Activated naive CD4-positive, alpha-beta T cell treated with anti-CD3 and anti-CD28 coated beads, Interleukin-2, amount 50 U/mL, for 24 hours (primary cell): Measurements from ENCODE around the gene COLEC12.
A peak's percentile ranks its signal among the peaks of the same experiment; 100 is the strongest.

Experiments used
- H3K27ac Mint-ChIP-seq: one replicate; pipeline ENCODE4 v1.8.0; 2021; ENCODE audit warnings: mild to moderate bottlenecking, mixed read lengths
- H3K27me3 Mint-ChIP-seq: one replicate; pipeline ENCODE4 v1.8.0; 2021; ENCODE audit warnings: mixed read lengths
- H3K36me3 Mint-ChIP-seq: one replicate; pipeline ENCODE4 v1.8.0; 2021; ENCODE audit warnings: mixed read lengths
- H3K4me1 Mint-ChIP-seq: one replicate; pipeline ENCODE4 v1.8.0; 2021; ENCODE audit warnings: mixed read lengths
- H3K4me3 Mint-ChIP-seq: one replicate; pipeline ENCODE4 v1.8.0; 2021; ENCODE audit warnings: mild to moderate bottlenecking, mixed read lengths
- H3K9me3 Mint-ChIP-seq: one replicate; pipeline ENCODE4 v1.8.0; 2021; ENCODE audit warnings: mixed read lengths

Gene COLEC12

GRCh38 chr18:470661-471501 lies 29.6 kb downstream of the COLEC12 start:
- Mint-ChIP-seq H3K36me3 (no peaks in the 10 kb centered on the region), H3K27ac (no peak overlapping the region)

GRCh38 chr18:468955-469790 lies 31.3 kb downstream of the COLEC12 start:
- Mint-ChIP-seq H3K9me3 (no peaks in the 10 kb centered on the region), H3K27ac (no peak overlapping the region), H3K36me3 (no peaks in the 10 kb centered on the region), H3K4me3 (no peak overlapping the region), H3K27me3 (peaks cover 12% of the 10 kb centered on the region), H3K4me1 (no peaks in the 10 kb centered on the region)

More at GRCh38 chr18:470661-471501, 29.6 kb downstream of the COLEC12 start:
- Mint-ChIP-seq H3K27me3 (peaks cover 7% of the 10 kb centered on the region), H3K4me3 (no peak overlapping the region), H3K9me3 (no peaks in the 10 kb centered on the region), H3K4me1 (no peaks in the 10 kb centered on the region)

GRCh38 chr18:463827-464541 lies 36.5 kb downstream of the COLEC12 start:
- no peak overlapping the region for H3K4me3 Mint-ChIP-seq
- H3K9me3 Mint-ChIP-seq = peaks cover 9% of the 10 kb centered on the region
- H3K4me1 Mint-ChIP-seq = no peaks in the 10 kb centered on the region
- H3K27ac Mint-ChIP-seq = peak overlapping the region; percentile 1
- no peaks in the 10 kb centered on the region for H3K36me3 Mint-ChIP-seq
- peaks cover 21% of the 10 kb centered on the region for H3K27me3 Mint-ChIP-seq

- no peaks in the 10 kb centered on the region for H3K4me1 Mint-ChIP-seq
- H3K27ac Mint-ChIP-seq = no peak overlapping the region
- H3K4me3 Mint-ChIP-seq = no peak overlapping the region
- H3K9me3 Mint-ChIP-seq = peaks cover 9% of the 10 kb centered on the region
- no peaks in the 10 kb centered on the region for H3K36me3 Mint-ChIP-seq
- H3K27me3 Mint-ChIP-seq = peaks cover 21% of the 10 kb centered on the region
These were observed 37.1 kb downstream of the COLEC12 start for GRCh38 chr18:463403-463802.

GRCh38 chr18:461762-462161 lies 38.7 kb downstream of the COLEC12 start:
- Mint-ChIP-seq H3K4me3 (no peak overlapping the region), H3K4me1 (no peaks in the 10 kb centered on the region), H3K27ac (no peak overlapping the region), H3K27me3 (peaks cover 22% of the 10 kb centered on the region), H3K36me3 (no peaks in the 10 kb centered on the region), H3K9me3 (peaks cover 9% of the 10 kb centered on the region)

- H3K4me1 Mint-ChIP-seq = no peaks in the 10 kb centered on the region
- peaks cover 22% of the 10 kb centered on the region for H3K27me3 Mint-ChIP-seq
- H3K36me3 Mint-ChIP-seq = no peaks in the 10 kb centered on the region
- peaks cover 9% of the 10 kb centered on the region for H3K9me3 Mint-ChIP-seq
- H3K4me3 Mint-ChIP-seq = no peak overlapping the region
- no peak overlapping the region for H3K27ac Mint-ChIP-seq
These were observed 39.7 kb downstream of the COLEC12 start for GRCh38 chr18:460791-461190.

GRCh38 chr18:459814-460593 lies 40.5 kb downstream of the COLEC12 start:
- Mint-ChIP-seq H3K4me1 (no peaks in the 10 kb centered on the region), H3K4me3 (no peak overlapping the region), H3K27ac (no peak overlapping the region), H3K36me3 (no peaks in the 10 kb centered on the region), H3K9me3 (peaks cover 9% of the 10 kb centered on the region), H3K27me3 (peaks cover 22% of the 10 kb centered on the region)

GRCh38 chr18:457521-458412 lies 42.7 kb downstream of the COLEC12 start:
- Mint-ChIP-seq H3K4me1 (no peaks in the 10 kb centered on the region), H3K27ac (no peak overlapping the region), H3K9me3 (peaks cover 18% of the 10 kb centered on the region), H3K27me3 (peaks cover 16% of the 10 kb centered on the region), H3K4me3 (no peak overlapping the region), H3K36me3 (no peaks in the 10 kb centered on the region)

- Mint-ChIP-seq H3K27ac (no peak overlapping the region), H3K9me3 (peaks cover 23% of the 10 kb centered on the region), H3K4me1 (no peaks in the 10 kb centered on the region), H3K27me3 (peaks cover 16% of the 10 kb centered on the region), H3K4me3 (no peak overlapping the region), H3K36me3 (no peaks in the 10 kb centered on the region)
These were observed 43.4 kb downstream of the COLEC12 start for GRCh38 chr18:457140-457519.

- H3K4me3 Mint-ChIP-seq = no peak overlapping the region
- no peaks in the 10 kb centered on the region for H3K36me3 Mint-ChIP-seq
- no peak overlapping the region for H3K27ac Mint-ChIP-seq
- peaks cover 22% of the 10 kb centered on the region for H3K9me3 Mint-ChIP-seq
- peaks cover 12% of the 10 kb centered on the region for H3K27me3 Mint-ChIP-seq
- no peaks in the 10 kb centered on the region for H3K4me1 Mint-ChIP-seq
These were observed 44.0 kb downstream of the COLEC12 start for GRCh38 chr18:456361-457139.

GRCh38 chr18:453400-453799 lies 47.1 kb downstream of the COLEC12 start:
- Mint-ChIP-seq H3K4me3 (no peak overlapping the region), H3K27ac (no peak overlapping the region), H3K36me3 (no peaks in the 10 kb centered on the region), H3K27me3 (peaks cover 13% of the 10 kb centered on the region), H3K9me3 (peaks cover 21% of the 10 kb centered on the region), H3K4me1 (no peaks in the 10 kb centered on the region)

GRCh38 chr18:452816-453215 lies 47.7 kb downstream of the COLEC12 start:
- no peaks in the 10 kb centered on the region for H3K4me1 Mint-ChIP-seq
- H3K36me3 Mint-ChIP-seq = no peaks in the 10 kb centered on the region
- no peak overlapping the region for H3K4me3 Mint-ChIP-seq
- H3K27ac Mint-ChIP-seq = no peak overlapping the region
- H3K9me3 Mint-ChIP-seq = peaks cover 21% of the 10 kb centered on the region
- peaks cover 16% of the 10 kb centered on the region for H3K27me3 Mint-ChIP-seq

GRCh38 chr18:449374-449773 lies 51.1 kb downstream of the COLEC12 start:
- Mint-ChIP-seq H3K9me3 (peaks cover 21% of the 10 kb centered on the region), H3K36me3 (no peaks in the 10 kb centered on the region), H3K27ac (no peak overlapping the region), H3K27me3 (peaks cover 12% of the 10 kb centered on the region), H3K4me1 (no peaks in the 10 kb centered on the region), H3K4me3 (no peak overlapping the region)
